ENCODE data around the gene PSMB5.

DNA sequence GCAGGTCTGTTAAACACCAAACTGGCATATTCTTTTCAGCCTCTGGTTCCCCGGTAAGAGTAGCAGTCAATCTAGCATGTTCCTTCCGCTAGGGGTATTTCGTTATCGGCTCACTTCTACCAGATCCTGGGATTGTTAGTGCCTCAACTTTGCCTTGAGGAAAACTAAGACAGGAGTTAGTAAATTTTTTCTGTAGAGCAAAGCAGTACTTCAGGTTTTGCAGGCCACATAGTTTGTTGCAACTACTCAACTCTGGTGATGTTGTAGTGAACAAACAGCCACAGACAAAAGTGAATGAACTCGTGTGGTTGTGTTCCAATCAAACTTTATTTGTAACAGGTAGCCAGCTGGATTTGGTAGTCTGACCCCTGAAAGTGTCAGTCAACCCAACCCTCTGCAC is 28.9 kb upstream of the PSMB5 start:
- TF ChIP-seq, protein P1, sequence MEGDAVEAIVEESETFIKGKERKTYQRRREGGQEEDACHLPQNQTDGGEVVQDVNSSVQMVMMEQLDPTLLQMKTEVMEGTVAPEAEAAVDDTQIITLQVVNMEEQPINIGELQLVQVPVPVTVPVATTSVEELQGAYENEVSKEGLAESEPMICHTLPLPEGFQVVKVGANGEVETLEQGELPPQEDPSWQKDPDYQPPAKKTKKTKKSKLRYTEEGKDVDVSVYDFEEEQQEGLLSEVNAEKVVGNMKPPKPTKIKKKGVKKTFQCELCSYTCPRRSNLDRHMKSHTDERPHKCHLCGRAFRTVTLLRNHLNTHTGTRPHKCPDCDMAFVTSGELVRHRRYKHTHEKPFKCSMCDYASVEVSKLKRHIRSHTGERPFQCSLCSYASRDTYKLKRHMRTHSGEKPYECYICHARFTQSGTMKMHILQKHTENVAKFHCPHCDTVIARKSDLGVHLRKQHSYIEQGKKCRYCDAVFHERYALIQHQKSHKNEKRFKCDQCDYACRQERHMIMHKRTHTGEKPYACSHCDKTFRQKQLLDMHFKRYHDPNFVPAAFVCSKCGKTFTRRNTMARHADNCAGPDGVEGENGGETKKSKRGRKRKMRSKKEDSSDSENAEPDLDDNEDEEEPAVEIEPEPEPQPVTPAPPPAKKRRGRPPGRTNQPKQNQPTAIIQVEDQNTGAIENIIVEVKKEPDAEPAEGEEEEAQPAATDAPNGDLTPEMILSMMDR (IDR thresholded peaks at IDR 0.05; ENCODE audit: poor library complexity): no peak
- no peak for TF ChIP-seq EZH2phosphoT487 (IDR thresholded peaks at IDR 0.05; ENCODE audit: low read depth, severe bottlenecking, unreplicated experiment)
- no peak for TF ChIP-seq EZH2 (IDR thresholded peaks at IDR 0.05; ENCODE audit: borderline replicate concordance)

All from hepatocyte (in vitro differentiated cells).